Right atrium auricular region (tissue), 2 donors: ENCODE results near the gene OR1S2. TPM values are rescaled to one million over a fixed set of nuclear protein-coding genes. Genes with fewer than 3 reads are reported as not detected.

ENCODE experiments used
- DNase-seq: peaks from one replicate; pipeline ENCODE4 v3.0.0-alpha.2; 2019; ENCODE audit warnings: low spot score
- H3K27ac ChIP-seq, 2 donors: fragments of 200-600 bp; sonication (generic); 1 replicate in 1 of 2; 2 replicates in 1 of 2; pipeline ENCODE4 v1.5.1; 2016 to 2019
- H3K27me3 ChIP-seq, 2 donors: fragments of 200-600 bp; sonication (generic); one replicate each; pipeline versions ENCODE4 v1.5.1 to v1.6.0; 2017 to 2019
- H3K36me3 ChIP-seq: fragments of 200-600 bp; sonication (generic); one replicate; pipeline ENCODE4 v1.5.1; 2016
- H3K4me1 ChIP-seq, 2 donors: fragments of 200-600 bp; sonication (generic); one replicate each; pipeline versions ENCODE4 v1.5.1 to v1.6.0; 2017 to 2019
- H3K4me3 ChIP-seq, 2 donors: fragments of 200-600 bp; sonication (generic); 1 replicate in 1 of 2; 2 replicates in 1 of 2; pipeline ENCODE4 v1.5.1; 2017 to 2019; ENCODE audit warnings: mild to moderate bottlenecking in 1 of 2, moderate library complexity in 1 of 2
- H3K9me3 ChIP-seq, 2 donors: fragments of 200-600 bp; sonication (generic); one replicate each; pipeline ENCODE4 v1.5.1; 2019
- CTCF ChIP-seq, 2 donors: fragments of 200-600 bp; sonication (generic); IDR thresholded peaks; one replicate each; pipeline ENCODE4 v1.5.1; 2019; ENCODE audit warnings: antibody characterized with exemption in 2 of 2
- total RNA-seq, 2 donors: library from RNA; depleted of rRNA; stranded (reverse); fragments of >200 nt; gene quantifications; one replicate each; pipeline ENCODE4 v1.1.0, GENCODE V29; 2016

OR1S2 gene
- total RNA-seq, 2 donors from 2014 or later, result not detected

- Histone ChIP-seq H3K27me3 (no peaks in the 10 kb centered on the region), H3K4me1 (no peaks in the 10 kb centered on the region), H3K27ac (no peak overlapping the region), H3K9me3 (no peaks in the 10 kb centered on the region), H3K4me3 (no peak overlapping the region), H3K36me3 (no peaks in the 10 kb centered on the region)
- TF ChIP-seq CTCF (IDR thresholded peaks at IDR 0.05), result no peak
- no peak for DNase-seq
These were observed 24.3 kb downstream of the OR1S2 start for GRCh38 chr11:58179648-58180047.

- Histone ChIP-seq H3K27ac (no peak overlapping the region), H3K4me3 (no peak overlapping the region), H3K36me3 (no peaks in the 10 kb centered on the region), H3K27me3 (no peaks in the 10 kb centered on the region), H3K9me3 (no peaks in the 10 kb centered on the region), H3K4me1 (no peaks in the 10 kb centered on the region)
- no peak for DNase-seq
- TF ChIP-seq CTCF (IDR thresholded peaks at IDR 0.05), result no peak
These were observed 25.5 kb downstream of the OR1S2 start for GRCh38 chr11:58178444-58178843.

- H3K36me3 ChIP-seq, result no peaks in the 10 kb centered on the region
- H3K27ac ChIP-seq, result no peak overlapping the region
- no peak for TF ChIP-seq CTCF (IDR thresholded peaks at IDR 0.05)
- DNase-seq, result no peak
- H3K4me1 ChIP-seq, result no peaks in the 10 kb centered on the region
- no peaks in the 10 kb centered on the region for H3K9me3 ChIP-seq
- no peaks in the 10 kb centered on the region for H3K27me3 ChIP-seq
- no peak overlapping the region for H3K4me3 ChIP-seq
These were observed 26.4 kb downstream of the OR1S2 start for GRCh38 chr11:58177409-58178054.

GRCh38 chr11:58165504-58166106 is 38.3 kb downstream of the OR1S2 start:
- Histone ChIP-seq H3K4me3 (no peak overlapping the region), H3K36me3 (no peaks in the 10 kb centered on the region), H3K27ac (no peak overlapping the region), H3K4me1 (no peaks in the 10 kb centered on the region), H3K27me3 (no peaks in the 10 kb centered on the region), H3K9me3 (no peaks in the 10 kb centered on the region)
- no peak for TF ChIP-seq CTCF (IDR thresholded peaks at IDR 0.05)
- no peak for DNase-seq

GRCh38 chr11:58164990-58165389 is 39.0 kb downstream of the OR1S2 start:
- TF ChIP-seq CTCF (IDR thresholded peaks at IDR 0.05), result no peak
- no peaks in the 10 kb centered on the region for H3K4me1 ChIP-seq
- DNase-seq, result no peak
- H3K27me3 ChIP-seq, result no peaks in the 10 kb centered on the region
- no peaks in the 10 kb centered on the region for H3K36me3 ChIP-seq
- H3K27ac ChIP-seq, result no peak overlapping the region
- no peak overlapping the region for H3K4me3 ChIP-seq
- H3K9me3 ChIP-seq, result peaks cover 0 to under 1% of the 10 kb centered on the region in 2 donors

- no peaks in the 10 kb centered on the region for H3K36me3 ChIP-seq
- H3K27me3 ChIP-seq, result no peaks in the 10 kb centered on the region
- TF ChIP-seq CTCF (IDR thresholded peaks at IDR 0.05), result no peak
- DNase-seq, result no peak
- no peaks in the 10 kb centered on the region for H3K4me1 ChIP-seq
- peaks cover 0 to 3% of the 10 kb centered on the region in 2 donors for H3K9me3 ChIP-seq
- no peak overlapping the region for H3K27ac ChIP-seq
- no peak overlapping the region for H3K4me3 ChIP-seq
These were observed 39.6 kb downstream of the OR1S2 start for GRCh38 chr11:58164389-58164788.
